Measurements from ENCODE around the gene RBMY1E.
"Not testable (repeated sequence)": the region's sequence is repeated elsewhere in the genome, so short reads cannot be mapped to it uniquely, and the experiment has no call there.

DNA sequence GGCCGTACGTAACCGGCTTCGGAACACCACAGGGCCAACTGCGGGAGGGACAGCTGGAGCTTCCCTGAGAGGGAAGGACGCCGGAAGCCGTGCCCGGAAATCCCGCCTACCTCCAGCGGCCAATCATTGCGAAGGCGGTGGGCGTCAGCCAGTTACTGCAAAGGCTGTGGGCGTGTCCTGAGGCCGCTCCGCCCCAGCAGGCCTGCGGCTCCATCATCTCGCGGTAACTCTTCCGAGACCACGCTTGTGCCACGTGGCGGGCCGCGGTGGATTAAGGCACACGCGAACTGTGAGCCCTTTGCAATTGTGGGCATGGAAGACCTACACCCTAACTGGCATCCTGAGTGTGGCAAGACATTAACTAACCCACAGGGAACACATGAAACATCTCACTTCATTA, 23.4 kb downstream of the RBMY1E start, which contains the start of gene RBMY1D:
- not testable (repeated sequence) for TF ChIP-seq POLR2A (IDR thresholded peaks at IDR 0.05)
- TF ChIP-seq, protein P1, sequence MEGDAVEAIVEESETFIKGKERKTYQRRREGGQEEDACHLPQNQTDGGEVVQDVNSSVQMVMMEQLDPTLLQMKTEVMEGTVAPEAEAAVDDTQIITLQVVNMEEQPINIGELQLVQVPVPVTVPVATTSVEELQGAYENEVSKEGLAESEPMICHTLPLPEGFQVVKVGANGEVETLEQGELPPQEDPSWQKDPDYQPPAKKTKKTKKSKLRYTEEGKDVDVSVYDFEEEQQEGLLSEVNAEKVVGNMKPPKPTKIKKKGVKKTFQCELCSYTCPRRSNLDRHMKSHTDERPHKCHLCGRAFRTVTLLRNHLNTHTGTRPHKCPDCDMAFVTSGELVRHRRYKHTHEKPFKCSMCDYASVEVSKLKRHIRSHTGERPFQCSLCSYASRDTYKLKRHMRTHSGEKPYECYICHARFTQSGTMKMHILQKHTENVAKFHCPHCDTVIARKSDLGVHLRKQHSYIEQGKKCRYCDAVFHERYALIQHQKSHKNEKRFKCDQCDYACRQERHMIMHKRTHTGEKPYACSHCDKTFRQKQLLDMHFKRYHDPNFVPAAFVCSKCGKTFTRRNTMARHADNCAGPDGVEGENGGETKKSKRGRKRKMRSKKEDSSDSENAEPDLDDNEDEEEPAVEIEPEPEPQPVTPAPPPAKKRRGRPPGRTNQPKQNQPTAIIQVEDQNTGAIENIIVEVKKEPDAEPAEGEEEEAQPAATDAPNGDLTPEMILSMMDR (IDR thresholded peaks at IDR 0.05), result not testable (repeated sequence)
